Smooth muscle cell (in vitro differentiated cells): ENCODE results near the gene LRRC18. TPM values are rescaled to one million over a fixed set of nuclear protein-coding genes. Genes with fewer than 3 reads are reported as not detected.

ENCODE experiments used
- DNase-seq: peaks from one replicate; lab custom pipeline; 2025; ENCODE audit not compliant: unreplicated experiment; lab: John Stamatoyannopoulos, UW
- H2AFZ ChIP-seq: fragments of 200-600 bp; sonication (generic); 2 replicates; pipeline ENCODE4 v1.6.0; 2016; ENCODE audit warnings: antibody characterized with exemption, low read depth, mild to moderate bottlenecking
- H3F3A ChIP-seq: fragments of 200-600 bp; sonication (generic); 2 replicates; pipeline ENCODE4 v1.6.0; 2017; ENCODE audit warnings: antibody characterized with exemption, low read depth
- H3K27ac ChIP-seq: fragments of 200-600 bp; sonication (generic); 2 replicates; pipeline ENCODE4 v1.5.1; 2016; ENCODE audit warnings: low read depth, mild to moderate bottlenecking
- H3K27me3 ChIP-seq: fragments of 200-600 bp; sonication (generic); 2 replicates; pipeline ENCODE4 v1.6.1; 2016; ENCODE audit warnings: low read depth, mild to moderate bottlenecking
- H3K36me3 ChIP-seq: fragments of 200-600 bp; sonication (generic); 2 replicates; pipeline ENCODE4 v1.5.1; 2016; ENCODE audit warnings: low read depth
- H3K4me1 ChIP-seq: fragments of 200-600 bp; sonication (generic); 2 replicates; pipeline ENCODE4 v1.5.1; 2016; ENCODE audit warnings: low read depth
- H3K4me2 ChIP-seq: fragments of 200-600 bp; sonication (generic); 2 replicates; pipeline ENCODE4 v1.6.0; 2016; ENCODE audit warnings: mild to moderate bottlenecking
- H3K4me3 ChIP-seq: fragments of 200-600 bp; sonication (generic); 2 replicates; pipeline ENCODE4 v1.5.1; 2016; ENCODE audit warnings: mild to moderate bottlenecking
- H3K79me2 ChIP-seq: fragments of 200-600 bp; sonication (generic); 2 replicates; pipeline ENCODE4 v1.6.0; 2016; ENCODE audit warnings: low read depth, mild to moderate bottlenecking
- H3K9ac ChIP-seq: fragments of 200-600 bp; sonication (generic); 2 replicates; pipeline ENCODE4 v1.6.0; 2016; ENCODE audit warnings: low read depth
- H3K9me3 ChIP-seq: fragments of 200-600 bp; sonication (generic); replicated peaks from 2 replicates; pipeline ENCODE4 v1.5.1; 2016; ENCODE audit warnings: low read depth
- H4K20me1 ChIP-seq: fragments of 200-600 bp; sonication (generic); 2 replicates; pipeline ENCODE4 v1.6.0; 2016; ENCODE audit warnings: low read depth
- WGBS: methylation state at CpG from one replicate; pipeline ENCODE4 v1.1.7; 2016; ENCODE audit warnings: low lambda C conversion rate; 5-methylcytosine and 5-hydroxymethylcytosine counted together
- polyA plus RNA-seq: library from polyadenylated mRNA; unstranded; fragments of >200 nt; fragmentation: Nextera tagmentation; extraction: Ambion mirVana; gene quantifications from 2 replicates; pipeline ENCODE4 v1.2.1, GENCODE V29; 2016
- total RNA-seq: library from RNA; depleted of rRNA; stranded (reverse); fragments of >200 nt; gene quantifications from 2 replicates; pipeline ENCODE4 v1.2.3, GENCODE V29; 2014
- TF ChIP-seq, protein P1 (sequence below): fragments of 200-600 bp; sonication (generic); IDR thresholded peaks from 2 replicates; pipeline ENCODE4 v1.5.1; 2017; ENCODE audit warnings: borderline replicate concordance, mild to moderate bottlenecking, antibody characterized with exemption; ENCODE audit not compliant: insufficient read depth, poor library complexity, severe bottlenecking

LRRC18 gene
- total and polyA plus RNA-seq, 2 experiments from 2014 or later: not detected

DNA sequence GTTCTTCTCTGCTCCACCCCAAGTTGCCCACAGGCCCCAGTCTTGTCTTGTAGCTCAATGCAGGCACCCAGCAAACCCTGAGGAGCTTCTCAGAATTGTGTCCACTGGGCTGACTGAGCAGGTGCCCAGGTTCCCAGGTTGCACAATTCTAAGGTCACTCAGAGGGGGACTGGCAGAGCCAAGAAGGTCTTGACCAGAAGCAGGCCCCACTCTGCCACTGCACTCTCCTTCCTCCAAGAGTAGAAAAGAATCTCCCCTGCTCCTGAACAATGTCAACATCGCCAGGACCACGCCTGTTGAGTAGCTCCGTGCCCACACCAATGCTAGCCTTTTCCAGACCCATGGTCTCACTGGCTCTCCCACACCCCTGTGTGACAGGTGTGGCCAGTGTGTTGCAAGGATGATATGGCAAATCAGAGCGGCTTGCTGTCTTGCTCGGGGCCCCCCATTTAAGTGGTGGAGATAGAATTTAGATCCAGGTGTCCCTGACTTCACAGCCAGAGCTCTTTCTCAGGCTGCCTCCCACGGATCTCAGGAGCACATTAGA, 577 bp downstream of the LRRC18 start:
- Histone ChIP-seq H4K20me1 (no peaks in the 10 kb centered on the region), H3K4me1 (no peaks in the 10 kb centered on the region), H3K27ac (no peak overlapping the region), H3K79me2 (no peaks in the 10 kb centered on the region), H3K36me3 (no peaks in the 10 kb centered on the region), H3F3A (no peaks in the 10 kb centered on the region), H3K4me2 (no peak overlapping the region), H3K27me3 (no peaks in the 10 kb centered on the region), H2AFZ (no peak overlapping the region), H3K9ac (no peak overlapping the region), H3K9me3 (no peaks in the 10 kb centered on the region), H3K4me3 (no peak overlapping the region)
- DNase-seq: no peak
- WGBS: 72% methylated on average over 6 of the region's 6 CpGs
- TF ChIP-seq, protein P1, sequence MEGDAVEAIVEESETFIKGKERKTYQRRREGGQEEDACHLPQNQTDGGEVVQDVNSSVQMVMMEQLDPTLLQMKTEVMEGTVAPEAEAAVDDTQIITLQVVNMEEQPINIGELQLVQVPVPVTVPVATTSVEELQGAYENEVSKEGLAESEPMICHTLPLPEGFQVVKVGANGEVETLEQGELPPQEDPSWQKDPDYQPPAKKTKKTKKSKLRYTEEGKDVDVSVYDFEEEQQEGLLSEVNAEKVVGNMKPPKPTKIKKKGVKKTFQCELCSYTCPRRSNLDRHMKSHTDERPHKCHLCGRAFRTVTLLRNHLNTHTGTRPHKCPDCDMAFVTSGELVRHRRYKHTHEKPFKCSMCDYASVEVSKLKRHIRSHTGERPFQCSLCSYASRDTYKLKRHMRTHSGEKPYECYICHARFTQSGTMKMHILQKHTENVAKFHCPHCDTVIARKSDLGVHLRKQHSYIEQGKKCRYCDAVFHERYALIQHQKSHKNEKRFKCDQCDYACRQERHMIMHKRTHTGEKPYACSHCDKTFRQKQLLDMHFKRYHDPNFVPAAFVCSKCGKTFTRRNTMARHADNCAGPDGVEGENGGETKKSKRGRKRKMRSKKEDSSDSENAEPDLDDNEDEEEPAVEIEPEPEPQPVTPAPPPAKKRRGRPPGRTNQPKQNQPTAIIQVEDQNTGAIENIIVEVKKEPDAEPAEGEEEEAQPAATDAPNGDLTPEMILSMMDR: no peak

GRCh38 chr10:48938281-48938680, 1.4 kb downstream of the LRRC18 start:
- no peak overlapping the region for H3K4me3 ChIP-seq
- no peak overlapping the region for H3K27ac ChIP-seq
- no peaks in the 10 kb centered on the region for H3K36me3 ChIP-seq
- no peaks in the 10 kb centered on the region for H4K20me1 ChIP-seq
- DNase-seq: no peak
- H3K4me2 ChIP-seq: no peak overlapping the region
- no peaks in the 10 kb centered on the region for H3K79me2 ChIP-seq
- TF ChIP-seq, protein P1: no peak
- H3K27me3 ChIP-seq: no peaks in the 10 kb centered on the region
- H3F3A ChIP-seq: no peaks in the 10 kb centered on the region
- WGBS: 81% methylated on average over 2 of the region's 2 CpGs
- no peaks in the 10 kb centered on the region for H3K9me3 ChIP-seq
- no peak overlapping the region for H3K9ac ChIP-seq
- no peak overlapping the region for H2AFZ ChIP-seq
- H3K4me1 ChIP-seq: no peaks in the 10 kb centered on the region

DNA sequence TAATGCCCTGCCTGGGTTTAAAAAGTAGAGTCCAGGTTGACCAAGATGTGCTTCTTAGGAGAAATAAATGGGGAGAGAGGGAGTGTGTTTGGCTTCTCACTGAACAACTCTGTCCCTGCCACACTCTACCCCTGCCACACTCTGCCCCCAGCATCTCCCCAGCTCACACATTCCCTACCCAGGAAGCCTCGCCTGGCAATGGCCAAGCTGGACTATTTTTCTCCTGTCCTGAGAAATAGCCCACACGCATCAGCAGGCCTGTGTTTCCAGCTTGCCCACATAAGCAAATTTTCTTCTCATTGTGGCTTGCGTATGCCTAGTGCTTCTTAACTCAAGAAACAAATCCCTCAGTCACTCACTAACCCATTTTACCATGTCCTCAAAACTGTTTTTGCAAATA, 1.8 kb downstream of the LRRC18 start:
- WGBS: 98% methylated on average over 3 of the region's 3 CpGs
- no peak for DNase-seq
- no peaks in the 10 kb centered on the region for H3K79me2 ChIP-seq

DNA sequence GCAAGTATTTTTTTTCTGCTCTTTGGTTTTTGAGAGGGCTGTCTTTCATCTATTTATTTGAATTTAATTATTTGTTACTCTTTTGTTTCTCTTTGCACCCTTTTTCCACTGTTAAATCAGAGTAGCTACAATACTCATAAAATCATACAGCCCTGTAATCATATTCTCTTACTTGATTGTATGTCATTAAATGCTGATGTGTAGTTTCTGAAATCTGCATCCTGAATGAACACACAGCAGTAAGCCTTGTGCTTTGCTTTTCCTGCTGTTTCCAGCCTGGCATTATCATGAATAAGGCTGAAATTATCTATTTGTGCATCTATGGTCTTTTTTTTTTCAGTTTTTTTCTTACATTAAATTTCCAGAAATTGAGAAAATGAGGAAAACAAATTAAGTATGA, 4.1 kb downstream of the LRRC18 start:
- Histone ChIP-seq H4K20me1 (no peaks in the 10 kb centered on the region), H3F3A (no peaks in the 10 kb centered on the region), H3K9ac (no peak overlapping the region), H3K4me1 (no peaks in the 10 kb centered on the region), H3K4me3 (no peak overlapping the region), H2AFZ (no peak overlapping the region), H3K4me2 (no peak overlapping the region), H3K79me2 (no peaks in the 10 kb centered on the region), H3K36me3 (no peaks in the 10 kb centered on the region), H3K27me3 (no peaks in the 10 kb centered on the region), H3K27ac (no peak overlapping the region), H3K9me3 (no peaks in the 10 kb centered on the region)
- DNase-seq: no peak
- TF ChIP-seq, protein P1: no peak

More for the DNA sequence above, 1.8 kb downstream of the LRRC18 start:
- Histone ChIP-seq H3K27me3 (no peaks in the 10 kb centered on the region), H3K9me3 (no peaks in the 10 kb centered on the region), H3K27ac (no peak overlapping the region), H4K20me1 (no peaks in the 10 kb centered on the region), H3K4me2 (no peak overlapping the region), H3K9ac (no peak overlapping the region), H3K4me3 (no peak overlapping the region), H2AFZ (no peak overlapping the region), H3K4me1 (no peaks in the 10 kb centered on the region), H3F3A (no peaks in the 10 kb centered on the region), H3K36me3 (no peaks in the 10 kb centered on the region)
- TF ChIP-seq, protein P1: no peak
